Testis (tissue), 2 donors: ENCODE data around the gene HYCC1.

Experiments
- POLR2A ChIP-seq: fragments of 450-650 bp; IDR thresholded peaks from one replicate; pipeline ENCODE4 v1.6.1; 2017; ENCODE audit warnings: antibody characterized with exemption, mild to moderate bottlenecking, moderate library complexity
- TF ChIP-seq, protein P1 (sequence below), 3 experiments: fragments of 450-650 bp in 2 of 3; fragments of 200-600 bp in 1 of 3; sonication (generic) in 1 of 3; IDR thresholded peaks; one replicate each; pipeline ENCODE4 v1.5.1; 2016 to 2019; ENCODE audit warnings: antibody characterized with exemption in 3 of 3, mild to moderate bottlenecking in 2 of 3, moderate library complexity in 1 of 3

GRCh38 chr7:23009303-23009702, 4.6 kb downstream of the HYCC1 start:
- TF ChIP-seq POLR2A, result no peak
- TF ChIP-seq, protein P1, sequence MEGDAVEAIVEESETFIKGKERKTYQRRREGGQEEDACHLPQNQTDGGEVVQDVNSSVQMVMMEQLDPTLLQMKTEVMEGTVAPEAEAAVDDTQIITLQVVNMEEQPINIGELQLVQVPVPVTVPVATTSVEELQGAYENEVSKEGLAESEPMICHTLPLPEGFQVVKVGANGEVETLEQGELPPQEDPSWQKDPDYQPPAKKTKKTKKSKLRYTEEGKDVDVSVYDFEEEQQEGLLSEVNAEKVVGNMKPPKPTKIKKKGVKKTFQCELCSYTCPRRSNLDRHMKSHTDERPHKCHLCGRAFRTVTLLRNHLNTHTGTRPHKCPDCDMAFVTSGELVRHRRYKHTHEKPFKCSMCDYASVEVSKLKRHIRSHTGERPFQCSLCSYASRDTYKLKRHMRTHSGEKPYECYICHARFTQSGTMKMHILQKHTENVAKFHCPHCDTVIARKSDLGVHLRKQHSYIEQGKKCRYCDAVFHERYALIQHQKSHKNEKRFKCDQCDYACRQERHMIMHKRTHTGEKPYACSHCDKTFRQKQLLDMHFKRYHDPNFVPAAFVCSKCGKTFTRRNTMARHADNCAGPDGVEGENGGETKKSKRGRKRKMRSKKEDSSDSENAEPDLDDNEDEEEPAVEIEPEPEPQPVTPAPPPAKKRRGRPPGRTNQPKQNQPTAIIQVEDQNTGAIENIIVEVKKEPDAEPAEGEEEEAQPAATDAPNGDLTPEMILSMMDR (IDR thresholded peaks at IDR 0.05), result no peak
